ENCODE data around the gene INSM1.

- TF ChIP-seq CTCF (IDR thresholded peaks at IDR 0.05) (no peak), USF1 (IDR thresholded peaks at IDR 0.05; ENCODE audit: borderline replicate concordance, low read depth) (no peak)
These were observed 31.9 kb downstream of the INSM1 start for GRCh38 chr20:20399531-20400500.

All from SK-N-SH (cell line).